CD4-positive, alpha-beta T cell (primary cell): ENCODE measurements around the gene GLB1L3. TPM values are rescaled to one million over a fixed set of nuclear protein-coding genes. Genes with fewer than 3 reads are reported as not detected.
"Not testable (repeated sequence)": the region's sequence is repeated elsewhere in the genome, so short reads cannot be mapped to it uniquely, and the experiment has no call there.

ENCODE experiments used
- ATAC-seq: fragments of 200-7000 bp; cut with Tn5 transposase; one replicate; pipeline ENCODE4 v1.10.0; 2022; ENCODE audit warnings: mild to moderate bottlenecking; ENCODE audit not compliant: poor library complexity
- CTCF ChIA-PET: fragments of 350-600 bp; sonication (Branson Sonifier 250); formaldehyde crosslinking; loops from one replicate; lab custom pipeline; 2021; ENCODE audit warnings: antibody characterized with exemption, inconsistent platforms; lab: Charles Lee
- POLR2A ChIA-PET: fragments of 350-600 bp; sonication (Branson Sonifier 250); formaldehyde crosslinking; loops from one replicate; lab custom pipeline; 2021; ENCODE audit warnings: antibody characterized with exemption, inconsistent platforms; lab: Charles Lee
- DNase-seq, 14 experiments: peaks; one replicate each; pipeline ENCODE4 v3.0.0-alpha.2; 2013 to 2020; ENCODE audit warnings: mixed read lengths in 2 of 14
- H3K27ac ChIP-seq, 2 donors: one replicate each; pipeline versions ENCODE4 v1.5.1 to v1.7.0; 2013; ENCODE audit warnings: low read length in 2 of 2, low read depth in 1 of 2, mild to moderate bottlenecking in 1 of 2
- H3K27me3 ChIP-seq, 2 experiments: 1 replicate in 1 of 2; 2 replicates in 1 of 2; pipeline versions ENCODE4 v1.6.1 to v1.7.0; 2013; ENCODE audit warnings: low read length in 2 of 2, control low read depth in 1 of 2, mild to moderate bottlenecking in 1 of 2, moderate library complexity in 1 of 2; ENCODE audit not compliant: insufficient read depth in 2 of 2, control insufficient read depth in 1 of 2
- H3K36me3 ChIP-seq: one replicate; pipeline ENCODE4 v1.6.1; 2013; ENCODE audit warnings: low read length, control low read depth; ENCODE audit not compliant: insufficient read depth
- H3K4me1 ChIP-seq: one replicate; pipeline ENCODE4 v1.6.1; 2013; ENCODE audit warnings: low read length, control low read depth; ENCODE audit not compliant: insufficient read depth
- H3K4me3 ChIP-seq: one replicate; pipeline ENCODE4 v1.5.1; 2013; ENCODE audit warnings: mild to moderate bottlenecking, low read length, moderate library complexity
- H3K9me3 ChIP-seq, 2 experiments: 1 replicate in 1 of 2; 2 replicates in 1 of 2; pipeline versions ENCODE4 v1.6.1 to v1.7.0; 2013; ENCODE audit warnings: low read length in 2 of 2, mild to moderate bottlenecking in 2 of 2, control low read depth in 1 of 2, moderate library complexity in 1 of 2; ENCODE audit not compliant: control insufficient read depth in 1 of 2, insufficient read depth in 1 of 2
- H3K27ac Mint-ChIP-seq: one replicate; pipeline ENCODE4 v1.8.0; 2020; ENCODE audit warnings: mixed read lengths
- H3K27me3 Mint-ChIP-seq: one replicate; pipeline ENCODE4 v1.8.0; 2021; ENCODE audit warnings: mixed read lengths
- H3K36me3 Mint-ChIP-seq: one replicate; pipeline ENCODE4 v1.8.0; 2021; ENCODE audit warnings: low read depth, mixed read lengths
- H3K4me1 Mint-ChIP-seq: one replicate; pipeline ENCODE4 v1.8.0; 2021; ENCODE audit warnings: low read depth, mixed read lengths
- H3K4me3 Mint-ChIP-seq: one replicate; pipeline ENCODE4 v1.8.0; 2020; ENCODE audit warnings: mild to moderate bottlenecking, mixed read lengths
- H3K9me3 Mint-ChIP-seq: one replicate; pipeline ENCODE4 v1.8.0; 2020; ENCODE audit warnings: mixed read lengths
- CTCF ChIP-seq: fragments of 200-600 bp; IDR thresholded peaks from one replicate; pipeline ENCODE4 v1.8.0; 2022; ENCODE audit warnings: antibody characterized with exemption, mild to moderate bottlenecking
- intact Hi-C, 2 experiments: fragments of 100-400 bp; cut with DNase I in 1 of 2; cut with micrococcal nuclease in 1 of 2; formaldehyde crosslinking; loops; one replicate each; pipeline versions ENCODE4 v1.15.1 to v1.9.0; 2023 to 2025; cut with DNase I, micrococcal nuclease
- total RNA-seq, 174 experiments: library from RNA in 2 of 174; stranded (reverse) in 2 of 174; gene quantifications; one replicate each; pipeline ENCODE4 v1.2.3 and lab custom pipeline; 2021 to 2026

The GLB1L3 gene
- total RNA-seq, 2 experiments from 2014 or later = 1.3 to 1.5 TPM

DNA sequence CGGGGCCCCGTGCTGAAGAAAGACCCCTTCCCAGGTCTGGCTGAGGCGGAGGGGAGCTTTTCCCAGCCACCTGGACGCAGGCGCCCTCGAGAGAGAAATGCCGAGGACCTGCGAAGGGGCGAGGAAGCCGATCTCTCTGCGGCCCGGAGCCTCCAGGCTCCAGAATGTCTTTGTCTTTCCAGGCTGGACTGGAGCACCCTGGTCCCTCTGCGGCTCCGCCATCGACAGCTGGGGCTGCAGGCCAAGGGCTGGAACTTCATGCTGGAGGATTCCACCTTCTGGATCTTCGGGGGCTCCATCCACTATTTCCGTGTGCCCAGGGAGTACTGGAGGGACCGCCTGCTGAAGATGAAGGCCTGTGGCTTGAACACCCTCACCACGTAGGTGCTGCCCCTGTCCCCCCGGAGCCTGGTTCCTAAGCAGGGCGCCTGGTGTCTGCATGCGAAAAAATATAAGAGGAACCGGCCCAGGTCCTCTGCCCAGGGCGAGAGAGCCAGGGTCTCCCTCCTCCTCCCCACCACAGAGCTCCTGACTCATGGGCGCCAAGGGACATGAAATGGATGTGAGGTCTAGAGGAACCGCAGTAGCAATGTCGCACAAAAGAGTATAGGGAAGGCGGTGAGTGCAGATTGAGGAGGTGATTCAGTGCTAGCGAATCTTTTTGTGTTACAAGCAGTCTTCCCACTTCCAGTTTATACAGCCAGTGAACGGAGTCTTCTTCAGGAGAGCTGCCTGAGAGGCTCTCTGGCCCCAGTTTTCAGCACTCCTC lies 66.6 kb downstream of the GLB1L3 start:
- TF ChIP-seq CTCF = no peak
- Histone ChIP-seq H3K4me1 (no peaks in the 10 kb centered on the region), H3K36me3 (no peaks in the 10 kb centered on the region), H3K27me3 (no peaks in the 10 kb centered on the region), H3K9me3 (no peaks in the 10 kb centered on the region), H3K4me3 (no peak overlapping the region), H3K27ac (no peak overlapping the region)
- no peaks in the 10 kb centered on the region for H3K36me3 Mint-ChIP-seq
- H3K4me3 Mint-ChIP-seq = no peak overlapping the region
- no peak for ATAC-seq
- no peak for DNase-seq
- no peaks in the 10 kb centered on the region for H3K9me3 Mint-ChIP-seq
- no peaks in the 10 kb centered on the region for H3K27me3 Mint-ChIP-seq
- no peak overlapping the region for H3K27ac Mint-ChIP-seq
- ChIA-PET CTCF (no interaction called here), POLR2A (no interaction called here)
- no peaks in the 10 kb centered on the region for H3K4me1 Mint-ChIP-seq
- intact Hi-C loops = no loop called here

DNA sequence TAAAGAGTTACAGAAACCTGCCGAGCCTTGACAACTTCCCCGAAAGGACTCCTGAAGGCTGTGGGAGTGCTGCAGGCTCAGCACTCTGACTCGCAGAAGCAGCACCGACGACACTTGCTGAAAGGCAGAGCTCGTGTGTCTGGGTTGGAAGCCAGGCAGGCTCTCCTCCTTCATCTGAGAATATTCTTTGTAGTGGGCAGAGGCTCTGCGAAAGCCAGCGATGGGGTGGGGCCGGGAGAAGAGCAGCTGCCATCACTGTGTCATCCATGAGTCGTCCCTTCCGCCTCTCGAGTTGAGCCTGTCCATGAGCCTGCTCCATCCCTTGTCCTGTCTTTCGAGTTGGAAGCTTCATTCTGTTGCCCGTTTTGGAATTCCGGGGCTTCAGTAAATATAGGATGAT lies 67.5 kb downstream of the GLB1L3 start:
- TF ChIP-seq CTCF = no peak
- no peak for ATAC-seq
- Mint-ChIP-seq H3K9me3 (no peaks in the 10 kb centered on the region), H3K4me1 (no peaks in the 10 kb centered on the region), H3K27ac (no peak overlapping the region), H3K36me3 (no peaks in the 10 kb centered on the region), H3K27me3 (no peaks in the 10 kb centered on the region), H3K4me3 (no peak overlapping the region)
- DNase-seq = no peak
- POLR2A ChIA-PET = no interaction called here
- intact Hi-C loops = no loop called here
- H3K36me3 ChIP-seq = no peaks in the 10 kb centered on the region
- H3K9me3 ChIP-seq = no peaks in the 10 kb centered on the region
- H3K27me3 ChIP-seq = no peaks in the 10 kb centered on the region
- no peak overlapping the region for H3K27ac ChIP-seq
- CTCF ChIA-PET = no interaction called here
- H3K4me1 ChIP-seq = no peaks in the 10 kb centered on the region
- H3K4me3 ChIP-seq = no peak overlapping the region

GRCh38 chr11:134344497-134345236 lies 68.5 kb downstream of the GLB1L3 start:
- CTCF ChIA-PET, POLR2A ChIA-PET, H3K27ac Mint-ChIP-seq, H3K9me3 Mint-ChIP-seq, H3K36me3 Mint-ChIP-seq, H3K27me3 ChIP-seq, H3K4me1 ChIP-seq, H3K4me3 ChIP-seq, H3K4me1 Mint-ChIP-seq, DNase-seq, intact Hi-C loops, H3K27me3 Mint-ChIP-seq, H3K36me3 ChIP-seq, H3K27ac ChIP-seq, H3K4me3 Mint-ChIP-seq, H3K9me3 ChIP-seq, ATAC-seq: not testable (repeated sequence)
